ENCODE results near the gene TTLL8.

- TF ChIP-seq CTCF (IDR thresholded peaks at IDR 0.05; ENCODE audit: low read length) (no peak), EZH2 (IDR thresholded peaks at IDR 0.05; ENCODE audit: borderline replicate concordance, low read length) (no peak)
Measured at GRCh38 chr22:50004918-50005317, 53.2 kb downstream of the TTLL8 start.

Measured in OCI-LY1 (cell line).